Retinal pigment epithelial cell (primary cell): Measurements from ENCODE around the gene TTLL1.
A peak's percentile ranks its signal among the peaks of the same experiment; 100 is the strongest.

Experiments
- DNase-seq: peaks from one replicate; pipeline ENCODE4 v3.0.0-alpha.2; 2010; ENCODE audit warnings: low read depth
- H3K4me3 ChIP-seq: 2 replicates; pipeline ENCODE4 v1.5.1; 2011; ENCODE audit warnings: mild to moderate bottlenecking, low read length, control low read depth, moderate library complexity
- CTCF ChIP-seq: conservative IDR thresholded peaks from 2 replicates; pipeline ENCODE4 v1.5.1; 2011; ENCODE audit warnings: low read depth, low read length, control low read depth, inconsistent platforms

Gene TTLL1

GRCh38 chr22:43013355-43014315 lies 75.6 kb downstream of the TTLL1 start:
- TF ChIP-seq CTCF = no peak
- no peak for DNase-seq
- H3K4me3 ChIP-seq = peak overlapping the region; percentile 91

- no peak for TF ChIP-seq CTCF
- DNase-seq = no peak
- no peak overlapping the region for H3K4me3 ChIP-seq
Measured at GRCh38 chr22:43012390-43012789, 76.8 kb downstream of the TTLL1 start.

GRCh38 chr22:43011079-43011478 lies 78.1 kb downstream of the TTLL1 start:
- no peak overlapping the region for H3K4me3 ChIP-seq
- peak; percentile 59 for DNase-seq
- TF ChIP-seq CTCF = peak; percentile 4

- no peak overlapping the region for H3K4me3 ChIP-seq
- no peak for TF ChIP-seq CTCF
- no peak for DNase-seq
Measured at GRCh38 chr22:43009444-43009843, 79.7 kb downstream of the TTLL1 start.

- TF ChIP-seq CTCF = no peak
- H3K4me3 ChIP-seq = no peak overlapping the region
- DNase-seq = no peak
Measured at GRCh38 chr22:43008921-43009320, 80.3 kb downstream of the TTLL1 start.

- no peak for DNase-seq
- no peak for TF ChIP-seq CTCF
- H3K4me3 ChIP-seq = no peak overlapping the region
Measured at GRCh38 chr22:43008509-43008908, 80.7 kb downstream of the TTLL1 start.
